Endothelial cell of umbilical vein (primary cell): ENCODE data around the gene ARHGEF9. TPM values are rescaled to one million over a fixed set of nuclear protein-coding genes. Genes with fewer than 3 reads are reported as not detected.

Experiments
- BruUV-seq: library from RNA; stranded (reverse); fragments of 400-500 nt; replicated peaks from 2 replicates; lab custom pipeline; 2021; lab: Mats Ljungman, UMichigan
- CTCF ChIA-PET: fragments of 300-600, 350-600 bp; sonication (Branson Sonifier 250); formaldehyde crosslinking; loops from one replicate; lab custom pipeline; 2021; ENCODE audit warnings: antibody characterized with exemption, inconsistent platforms; lab: Charles Lee
- POLR2A ChIA-PET: fragments of 300-600, 350-600 bp; sonication (Branson Sonifier 250); formaldehyde crosslinking; loops from one replicate; lab custom pipeline; 2021; ENCODE audit warnings: antibody characterized with exemption, inconsistent platforms; lab: Charles Lee
- DNase-seq: peaks from one replicate; pipeline ENCODE4 v3.0.0-alpha.2; 2011; ENCODE audit warnings: low read depth, low spot score
- FAIRE-seq: peaks from 2 replicates; lab custom pipeline; 2011; peaks lifted over from hg19 to GRCh38; lab: Jason Lieb, UNC
- H2AFZ ChIP-seq: 2 replicates; pipeline ENCODE4 v1.6.0; 2012; ENCODE audit warnings: low read depth, low read length, control low read depth, inconsistent platforms
- H3K27ac ChIP-seq: 2 replicates; pipeline ENCODE4 v1.5.1; 2011; ENCODE audit warnings: low read depth, mild to moderate bottlenecking, control low read depth, low read length, moderate library complexity; ENCODE audit not compliant: insufficient read depth
- H3K27me3 ChIP-seq, 2 experiments: 2 replicates each; pipeline versions ENCODE4 v1.6.0 to v1.6.1; 2011; ENCODE audit warnings: low read length in 2 of 2, mixed read lengths in 1 of 2; ENCODE audit not compliant: control insufficient read depth in 2 of 2, insufficient read depth in 2 of 2
- H3K36me3 ChIP-seq, 2 experiments: 2 replicates in 1 of 2; 3 replicates in 1 of 2; pipeline ENCODE4 v1.5.1; 2011; ENCODE audit warnings: low read length in 2 of 2, mild to moderate bottlenecking in 1 of 2, moderate library complexity in 1 of 2; ENCODE audit not compliant: control insufficient read depth in 2 of 2, insufficient read depth in 2 of 2; ENCODE audit errors: extremely low read depth in 1 of 2
- H3K4me1 ChIP-seq: 3 replicates; pipeline ENCODE4 v1.5.1; 2011; ENCODE audit warnings: mild to moderate bottlenecking, low read length; ENCODE audit not compliant: control insufficient read depth, insufficient read depth; ENCODE audit errors: extremely low read depth
- H3K4me2 ChIP-seq: 2 replicates; pipeline ENCODE4 v1.6.1; 2011; ENCODE audit warnings: low read length, control low read depth, mixed read lengths; ENCODE audit not compliant: insufficient read depth
- H3K4me3 ChIP-seq, 3 experiments: fragments of 200-600 bp in 1 of 3; sonication (generic), shearing (Covaris generic) in 1 of 3; replicated peaks in 1 of 3; 2 replicates each; pipeline ENCODE4 v1.5.1; 2011 to 2016; ENCODE audit warnings: control low read depth in 3 of 3, low read length in 3 of 3, mild to moderate bottlenecking in 2 of 3, inconsistent platforms in 1 of 3, low read depth in 1 of 3, moderate library complexity in 1 of 3; ENCODE audit not compliant: insufficient read depth in 1 of 3
- H3K79me2 ChIP-seq: 2 replicates; pipeline ENCODE4 v1.6.0; 2012; ENCODE audit warnings: low read length, inconsistent platforms; ENCODE audit not compliant: control insufficient read depth, insufficient read depth
- H3K9ac ChIP-seq: replicated peaks from 2 replicates; pipeline ENCODE3; 2011; ENCODE audit warnings: low read length, control low read depth; ENCODE audit not compliant: insufficient read depth; ENCODE audit errors: extremely low read depth
- H3K9me1 ChIP-seq: replicated peaks from 3 replicates; pipeline ENCODE4 v1.6.0; 2011; ENCODE audit warnings: mild to moderate bottlenecking, low read length; ENCODE audit not compliant: control insufficient read depth, insufficient read depth; ENCODE audit errors: extremely low read depth
- H3K9me3 ChIP-seq: replicated peaks from 2 replicates; pipeline ENCODE4 v1.5.1; 2012; ENCODE audit warnings: low read length, inconsistent platforms; ENCODE audit not compliant: control insufficient read depth, insufficient read depth
- H4K20me1 ChIP-seq: replicated peaks from 2 replicates; pipeline ENCODE3; 2011; ENCODE audit warnings: mild to moderate bottlenecking, low read length; ENCODE audit not compliant: control insufficient read depth, insufficient read depth; ENCODE audit errors: extremely low read depth
- EZH2 ChIP-seq: IDR thresholded peaks from 2 replicates; pipeline ENCODE4 v1.6.1; 2012; ENCODE audit warnings: borderline replicate concordance, low read depth, mild to moderate bottlenecking, moderate library complexity, low read length, inconsistent platforms; ENCODE audit not compliant: severe bottlenecking
- FOS ChIP-seq: IDR thresholded peaks from 2 replicates; pipeline ENCODE4 v1.6.1; 2011; ENCODE audit warnings: mild to moderate bottlenecking, low read length, moderate library complexity, borderline replicate concordance; ENCODE audit not compliant: insufficient read depth
- GATA2 ChIP-seq: IDR thresholded peaks from 2 replicates; pipeline ENCODE4 v1.7.0; 2011; ENCODE audit warnings: low read depth, mild to moderate bottlenecking, moderate library complexity, mixed read lengths, low read length; ENCODE audit not compliant: insufficient read length, insufficient read depth
- JUN ChIP-seq: IDR thresholded peaks from 2 replicates; pipeline ENCODE4 v1.6.1; 2011; ENCODE audit warnings: borderline replicate concordance, low read depth; ENCODE audit not compliant: insufficient read length, insufficient read depth
- MYC ChIP-seq: IDR thresholded peaks from one replicate; pipeline ENCODE4 v1.6.1; 2011; ENCODE audit warnings: mild to moderate bottlenecking, low read depth, low read length
- POLR2A ChIP-seq: IDR thresholded peaks from 2 replicates; pipeline ENCODE4 v1.6.1; 2012; ENCODE audit warnings: low read depth, mild to moderate bottlenecking, control low read depth, low read length
- POLR2AphosphoS5 ChIP-seq: IDR thresholded peaks from 2 replicates; pipeline ENCODE4 v1.6.1; 2012; ENCODE audit warnings: low read depth, mild to moderate bottlenecking, control low read depth, low read length, moderate library complexity; ENCODE audit not compliant: insufficient read depth
- dilution Hi-C: fragments of 300-500 bp; cut with MboI; formaldehyde crosslinking; loops from one replicate; pipeline ENCODE4 v1.15.0; 2019; ENCODE audit warnings: low sequenced_read_pairs; ENCODE audit not compliant: extremely low pct_ligation_motif_present
- intact Hi-C: fragments of 100-400 bp; cut with micrococcal nuclease; formaldehyde crosslinking; loops from one replicate; pipeline ENCODE4 v1.10.0; 2022
- polyA plus RNA-seq, 4 experiments: library from polyadenylated mRNA; depleted of rRNA in 3 of 4; stranded (reverse) in 3 of 4; unstranded in 1 of 4; fragments of >200 nt; gene quantifications; 2 replicates each; pipeline versions ENCODE4 v1.2.1 to v1.2.3, GENCODE V29; 2011 to 2012; ENCODE audit warnings: missing spikeins in 1 of 4
- total RNA-seq: library from RNA; stranded (reverse); gene quantifications from 2 replicates; pipeline ENCODE4 v1.2.3, GENCODE V29; 2021
- TF ChIP-seq, protein P1 (sequence below), 2 donors: IDR thresholded peaks; 1 replicate in 1 of 2; 2 replicates in 1 of 2; pipeline ENCODE4 v1.5.1; 2011; ENCODE audit warnings: low read length in 2 of 2, mild to moderate bottlenecking in 2 of 2, moderate library complexity in 2 of 2, control low read depth in 1 of 2, inconsistent platforms in 1 of 2, low read depth in 1 of 2; ENCODE audit not compliant: insufficient read depth in 1 of 2; ENCODE audit errors: extremely low read depth in 1 of 2
- TF ChIP-seq, protein P2 (sequence below): IDR thresholded peaks from 2 replicates; pipeline ENCODE4 v1.6.1; 2011; ENCODE audit not compliant: insufficient read depth, insufficient read length

The ARHGEF9 gene
- total and polyA plus RNA-seq, 2 donors (not counting 3 experiments of a cell fraction or from before 2014, with no cell fraction given), result 6.5 to 12.9 TPM

GRCh38 chrX:63664741-63665140 is 120.3 kb downstream of the ARHGEF9 start:
- Histone ChIP-seq H3K27me3 (no peaks in the 10 kb centered on the region), H3K79me2 (no peaks in the 10 kb centered on the region), H3K36me3 (no peaks in the 10 kb centered on the region), H3K9me3 (no peaks in the 10 kb centered on the region), H3K9me1 (no peaks in the 10 kb centered on the region), H4K20me1 (no peaks in the 10 kb centered on the region), H3K4me3 (no peak overlapping the region), H3K4me1 (no peaks in the 10 kb centered on the region), H3K4me2 (no peak overlapping the region), H2AFZ (no peak overlapping the region), H3K27ac (no peak overlapping the region), H3K9ac (no peak overlapping the region)
- ChIA-PET CTCF (no interaction called here), POLR2A (no interaction called here)
- DNase-seq, result no peak
- intact Hi-C loops (no loop called here), dilution Hi-C loops (no loop called here)
- no peak for FAIRE-seq
- no peak for TF ChIP-seq JUN
- TF ChIP-seq POLR2A, result no peak
- TF ChIP-seq EZH2, result no peak
- TF ChIP-seq, protein P1, sequence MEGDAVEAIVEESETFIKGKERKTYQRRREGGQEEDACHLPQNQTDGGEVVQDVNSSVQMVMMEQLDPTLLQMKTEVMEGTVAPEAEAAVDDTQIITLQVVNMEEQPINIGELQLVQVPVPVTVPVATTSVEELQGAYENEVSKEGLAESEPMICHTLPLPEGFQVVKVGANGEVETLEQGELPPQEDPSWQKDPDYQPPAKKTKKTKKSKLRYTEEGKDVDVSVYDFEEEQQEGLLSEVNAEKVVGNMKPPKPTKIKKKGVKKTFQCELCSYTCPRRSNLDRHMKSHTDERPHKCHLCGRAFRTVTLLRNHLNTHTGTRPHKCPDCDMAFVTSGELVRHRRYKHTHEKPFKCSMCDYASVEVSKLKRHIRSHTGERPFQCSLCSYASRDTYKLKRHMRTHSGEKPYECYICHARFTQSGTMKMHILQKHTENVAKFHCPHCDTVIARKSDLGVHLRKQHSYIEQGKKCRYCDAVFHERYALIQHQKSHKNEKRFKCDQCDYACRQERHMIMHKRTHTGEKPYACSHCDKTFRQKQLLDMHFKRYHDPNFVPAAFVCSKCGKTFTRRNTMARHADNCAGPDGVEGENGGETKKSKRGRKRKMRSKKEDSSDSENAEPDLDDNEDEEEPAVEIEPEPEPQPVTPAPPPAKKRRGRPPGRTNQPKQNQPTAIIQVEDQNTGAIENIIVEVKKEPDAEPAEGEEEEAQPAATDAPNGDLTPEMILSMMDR (IDR thresholded peaks at IDR 0.05; ENCODE audit: extremely low read depth in 1 of 2, insufficient read depth in 1 of 2, low read depth in 1 of 2, low read length in 2 of 2), result no peak
- TF ChIP-seq, protein P2, sequence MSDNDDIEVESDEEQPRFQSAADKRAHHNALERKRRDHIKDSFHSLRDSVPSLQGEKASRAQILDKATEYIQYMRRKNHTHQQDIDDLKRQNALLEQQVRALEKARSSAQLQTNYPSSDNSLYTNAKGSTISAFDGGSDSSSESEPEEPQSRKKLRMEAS, result no peak
- TF ChIP-seq POLR2AphosphoS5, result no peak
- no peak for TF ChIP-seq MYC
- no peak for TF ChIP-seq GATA2
- no peak for TF ChIP-seq FOS
- no TSS peak for BruUV-seq
